Keratinocyte (primary cell): ENCODE data around the gene AFAP1L1. TPM values are rescaled to one million over a fixed set of nuclear protein-coding genes. Genes with fewer than 3 reads are reported as not detected.

Experiments used
- DNase-seq: peaks from one replicate; pipeline ENCODE4 v3.0.0-alpha.2; 2011; ENCODE audit warnings: low read depth, missing footprints, low spot score
- FAIRE-seq: peaks from 2 replicates; lab custom pipeline; 2011; peaks lifted over from hg19 to GRCh38; lab: Jason Lieb, UNC
- H2AFZ ChIP-seq: 2 replicates; pipeline ENCODE4 v1.6.0; 2012; ENCODE audit warnings: low read length, control low read depth, inconsistent platforms; ENCODE audit not compliant: control insufficient read depth
- H3K27ac ChIP-seq: 2 replicates; pipeline ENCODE4 v1.5.1; 2011; ENCODE audit warnings: low read length; ENCODE audit not compliant: control insufficient read depth, insufficient read depth
- H3K27me3 ChIP-seq: 3 replicates; pipeline ENCODE4 v1.6.0; 2011; ENCODE audit warnings: low read length; ENCODE audit not compliant: control insufficient read depth, insufficient read depth; ENCODE audit errors: extremely low read depth
- H3K36me3 ChIP-seq, 2 experiments: 2 replicates in 1 of 2; 3 replicates in 1 of 2; pipeline ENCODE4 v1.5.1; 2011; ENCODE audit warnings: low read length in 2 of 2, mild to moderate bottlenecking in 1 of 2; ENCODE audit not compliant: control insufficient read depth in 2 of 2, insufficient read depth in 2 of 2; ENCODE audit errors: extremely low read depth in 1 of 2
- H3K4me1 ChIP-seq: 3 replicates; pipeline ENCODE4 v1.5.1; 2011; ENCODE audit warnings: low read length; ENCODE audit not compliant: control insufficient read depth, insufficient read depth; ENCODE audit errors: extremely low read depth
- H3K4me2 ChIP-seq: 3 replicates; pipeline ENCODE4 v1.6.0; 2011; ENCODE audit warnings: low read depth, low read length; ENCODE audit not compliant: control insufficient read depth, insufficient read depth; ENCODE audit errors: extremely low read depth
- H3K4me3 ChIP-seq, 3 experiments: fragments of 200-600 bp in 1 of 3; sonication (generic) in 1 of 3; 2 replicates in 2 of 3; 3 replicates in 1 of 3; pipeline ENCODE4 v1.5.1; 2011 to 2016; ENCODE audit warnings: low read length in 3 of 3, mild to moderate bottlenecking in 3 of 3, control low read depth in 2 of 3, inconsistent platforms in 1 of 3, low read depth in 1 of 3, mixed read lengths in 1 of 3, mixed run types in 1 of 3, moderate library complexity in 1 of 3; ENCODE audit not compliant: control insufficient read depth in 2 of 3, insufficient read depth in 2 of 3; ENCODE audit errors: extremely low read depth in 1 of 3
- H3K79me2 ChIP-seq: 2 replicates; pipeline ENCODE4 v1.6.0; 2012; ENCODE audit warnings: low read length; ENCODE audit not compliant: control insufficient read depth, insufficient read depth
- H3K9ac ChIP-seq: 3 replicates; pipeline ENCODE4 v1.6.0; 2011; ENCODE audit warnings: low read length; ENCODE audit not compliant: control insufficient read depth, insufficient read depth; ENCODE audit errors: extremely low read depth
- H3K9me1 ChIP-seq: 3 replicates; pipeline ENCODE4 v1.6.0; 2011; ENCODE audit warnings: low read length; ENCODE audit not compliant: control insufficient read depth, insufficient read depth; ENCODE audit errors: extremely low read depth
- H3K9me3 ChIP-seq: 2 replicates; pipeline ENCODE4 v1.5.1; 2012; ENCODE audit warnings: low read depth, low read length; ENCODE audit not compliant: control insufficient read depth
- H4K20me1 ChIP-seq: 3 replicates; pipeline ENCODE4 v1.6.0; 2011; ENCODE audit warnings: low read length; ENCODE audit not compliant: control insufficient read depth, insufficient read depth; ENCODE audit errors: extremely low read depth
- EZH2 ChIP-seq: IDR thresholded peaks from one replicate; pipeline ENCODE4 v1.6.1; 2012; ENCODE audit warnings: inconsistent platforms, mild to moderate bottlenecking, low read length, moderate library complexity
- dilution Hi-C: fragments of 300-500 bp; cut with MboI; formaldehyde crosslinking; loops from one replicate; pipeline ENCODE4 v1.7.0; 2020; ENCODE audit warnings: low sequenced_read_pairs; ENCODE audit not compliant: extremely low pct_ligation_motif_present
- polyA plus RNA-seq, 5 experiments: library from polyadenylated mRNA; depleted of rRNA in 3 of 5; stranded (reverse) in 3 of 5; stranded (forward) in 1 of 5; unstranded in 1 of 5; fragments of >200 nt; gene quantifications; 1 replicate in 1 of 5; 2 replicates in 3 of 5; 3 replicates in 1 of 5; pipeline versions ENCODE4 v1.2.1 to v1.2.3, GENCODE V29; 2011 to 2012; ENCODE audit warnings: missing spikeins in 2 of 5, low read depth in 1 of 5, low replicate concordance in 1 of 5
- TF ChIP-seq, protein P1 (sequence below), 3 experiments: IDR thresholded peaks in 1 of 3; conservative IDR thresholded peaks in 1 of 3; optimal IDR thresholded peaks in 1 of 3; 2 replicates in 2 of 3; 3 replicates in 1 of 3; pipeline versions ENCODE3 to v1.5.1; 2011; ENCODE audit warnings: low read length in 3 of 3, mild to moderate bottlenecking in 3 of 3, moderate library complexity in 2 of 3, control low read depth in 1 of 3, inconsistent platforms in 1 of 3; ENCODE audit not compliant: insufficient read depth in 2 of 3; ENCODE audit errors: extremely low read depth in 1 of 3

Gene AFAP1L1
- polyA plus RNA-seq, 1 donor (not counting 4 experiments of a cell fraction or from before 2014, with no cell fraction given), result 4.6 TPM

DNA sequence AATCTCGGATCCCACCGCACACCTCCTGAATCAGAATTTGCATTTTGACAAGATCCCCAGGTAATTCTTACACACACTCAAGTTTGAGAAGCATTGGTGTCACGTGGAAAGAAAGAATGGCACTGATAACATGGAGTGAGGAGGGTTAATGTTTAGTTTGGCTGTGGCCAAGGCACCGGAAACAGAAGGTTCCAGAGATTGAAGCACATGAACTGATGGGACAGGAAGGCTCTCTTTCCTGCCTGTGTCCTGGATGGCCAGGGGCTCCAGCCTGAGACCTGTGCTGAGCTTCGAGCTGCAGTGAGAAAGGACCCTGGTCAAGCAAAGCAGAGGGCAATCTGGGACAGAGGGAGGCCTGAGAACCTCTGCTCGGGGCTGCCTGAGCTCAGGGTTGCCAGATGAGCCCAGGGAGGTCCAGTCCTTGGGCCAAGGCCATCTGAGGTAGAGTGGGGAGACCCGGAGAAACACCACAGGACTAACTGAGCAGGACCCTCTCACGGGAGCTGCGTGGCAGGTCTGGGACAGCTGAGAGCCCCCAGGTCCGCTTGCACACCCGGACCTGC, 27.3 kb downstream of the AFAP1L1 start:
- TF ChIP-seq, protein P1, sequence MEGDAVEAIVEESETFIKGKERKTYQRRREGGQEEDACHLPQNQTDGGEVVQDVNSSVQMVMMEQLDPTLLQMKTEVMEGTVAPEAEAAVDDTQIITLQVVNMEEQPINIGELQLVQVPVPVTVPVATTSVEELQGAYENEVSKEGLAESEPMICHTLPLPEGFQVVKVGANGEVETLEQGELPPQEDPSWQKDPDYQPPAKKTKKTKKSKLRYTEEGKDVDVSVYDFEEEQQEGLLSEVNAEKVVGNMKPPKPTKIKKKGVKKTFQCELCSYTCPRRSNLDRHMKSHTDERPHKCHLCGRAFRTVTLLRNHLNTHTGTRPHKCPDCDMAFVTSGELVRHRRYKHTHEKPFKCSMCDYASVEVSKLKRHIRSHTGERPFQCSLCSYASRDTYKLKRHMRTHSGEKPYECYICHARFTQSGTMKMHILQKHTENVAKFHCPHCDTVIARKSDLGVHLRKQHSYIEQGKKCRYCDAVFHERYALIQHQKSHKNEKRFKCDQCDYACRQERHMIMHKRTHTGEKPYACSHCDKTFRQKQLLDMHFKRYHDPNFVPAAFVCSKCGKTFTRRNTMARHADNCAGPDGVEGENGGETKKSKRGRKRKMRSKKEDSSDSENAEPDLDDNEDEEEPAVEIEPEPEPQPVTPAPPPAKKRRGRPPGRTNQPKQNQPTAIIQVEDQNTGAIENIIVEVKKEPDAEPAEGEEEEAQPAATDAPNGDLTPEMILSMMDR (optimal IDR thresholded peaks at IDR 0.05 in 1 of 3, IDR thresholded peaks at IDR 0.05 in 1 of 3, conservative IDR thresholded peaks at IDR 0.05 in 1 of 3; ENCODE audit: extremely low read depth in 1 of 3, insufficient read depth in 2 of 3, low read length in 3 of 3), result no peak
- no peak for TF ChIP-seq EZH2

DNA sequence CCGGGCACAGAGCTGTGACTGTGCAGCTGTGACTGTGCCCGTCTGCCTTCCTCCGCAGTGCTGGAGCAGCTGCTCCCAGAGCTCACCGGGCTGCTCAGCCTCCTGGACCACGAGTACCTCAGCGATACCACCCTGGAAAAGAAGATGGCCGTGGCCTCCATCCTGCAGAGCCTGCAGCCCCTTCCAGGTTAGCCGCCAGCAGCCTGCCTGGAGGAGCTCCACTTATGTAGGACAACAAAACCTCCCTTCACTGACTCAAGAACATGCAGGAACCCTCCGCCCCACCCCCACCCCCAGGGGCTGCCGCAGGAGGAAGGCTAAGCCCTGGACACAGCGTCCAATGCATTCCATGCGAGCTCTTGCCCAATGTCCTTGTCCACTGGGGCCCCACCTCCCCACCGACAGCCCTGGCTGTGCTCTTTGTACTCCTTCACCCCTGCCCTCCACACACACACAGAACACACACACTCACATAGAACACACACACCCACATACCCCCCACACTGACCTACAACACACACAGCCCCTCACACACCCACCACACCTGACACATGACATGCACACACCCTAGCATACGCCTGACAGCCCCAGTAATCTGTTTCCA, 27.9 kb downstream of the AFAP1L1 start:
- Histone ChIP-seq H3K27me3 (no peaks in the 10 kb centered on the region), H3K9me3 (no peaks in the 10 kb centered on the region), H3K9me1 (no peaks in the 10 kb centered on the region), H2AFZ (no peak overlapping the region), H3K4me1 (peaks cover 23% of the 10 kb centered on the region), H3K36me3 (peaks cover 2 to 4% of the 10 kb centered on the region in 2 experiments), H3K27ac (no peak overlapping the region), H4K20me1 (no peaks in the 10 kb centered on the region), H3K4me3 (no peak overlapping the region), H3K9ac (no peak overlapping the region), H3K79me2 (no peaks in the 10 kb centered on the region), H3K4me2 (no peak overlapping the region)
- dilution Hi-C loops, result no loop called here
- FAIRE-seq, result no peak
- no peak for TF ChIP-seq EZH2
- TF ChIP-seq, protein P1 (optimal IDR thresholded peaks at IDR 0.05 in 1 of 3, IDR thresholded peaks at IDR 0.05 in 1 of 3, conservative IDR thresholded peaks at IDR 0.05 in 1 of 3; ENCODE audit: extremely low read depth in 1 of 3, insufficient read depth in 2 of 3, low read length in 3 of 3), result no peak
- DNase-seq, result no peak

More for the DNA sequence above, 27.3 kb downstream of the AFAP1L1 start:
- H3K36me3 ChIP-seq, result peaks cover 0 to 2% of the 10 kb centered on the region in 2 experiments
- no peak for FAIRE-seq
- H3K4me3 ChIP-seq, result no peak overlapping the region
- H4K20me1 ChIP-seq, result no peaks in the 10 kb centered on the region
- no peak overlapping the region for H3K9ac ChIP-seq
- no peak overlapping the region for H3K4me2 ChIP-seq
- no peak for DNase-seq
- H3K9me3 ChIP-seq, result no peaks in the 10 kb centered on the region
- no peak overlapping the region for H2AFZ ChIP-seq
- no peaks in the 10 kb centered on the region for H3K79me2 ChIP-seq
- H3K4me1 ChIP-seq, result peaks cover 23% of the 10 kb centered on the region
- dilution Hi-C loops, result no loop called here
- no peaks in the 10 kb centered on the region for H3K9me1 ChIP-seq
- no peak overlapping the region for H3K27ac ChIP-seq
- no peaks in the 10 kb centered on the region for H3K27me3 ChIP-seq
